H1 (cell line): ENCODE results near the gene CNTF. TPM values are rescaled to one million over a fixed set of nuclear protein-coding genes. Genes with fewer than 3 reads are reported as not detected.

ENCODE experiments used
- CTCF ChIA-PET: fragments of 300-600 bp; sonication (Branson Sonifier 250); formaldehyde crosslinking; loops from one replicate; lab custom pipeline; 2021; ENCODE audit not compliant: partially characterized antibody; lab: Charles Lee
- POLR2A ChIA-PET: fragments of 300-600 bp; sonication (Branson Sonifier 250); formaldehyde crosslinking; loops from one replicate; lab custom pipeline; 2021; ENCODE audit warnings: inconsistent platforms; ENCODE audit not compliant: partially characterized antibody; lab: Charles Lee
- DNase-seq, 2 experiments: peaks; one replicate each; pipeline versions ENCODE4 v3.0.0 to v3.0.0-alpha.2; 2010 to 2022; ENCODE audit warnings: low spot score in 2 of 2, low read depth in 1 of 2, mixed read lengths in 1 of 2
- FAIRE-seq: peaks from 2 replicates; lab custom pipeline; 2011; peaks lifted over from hg19 to GRCh38; lab: Jason Lieb, UNC
- H2AFZ ChIP-seq: 2 replicates; pipeline ENCODE4 v1.8.1; 2012; ENCODE audit warnings: low read length, inconsistent platforms
- H2AK5ac ChIP-seq: 2 replicates; pipeline ENCODE4 v1.6.1; 2013; ENCODE audit warnings: low read depth, low read length
- H2BK120ac ChIP-seq: replicated peaks from 2 replicates; pipeline ENCODE3; 2013; ENCODE audit warnings: low read depth, low read length, inconsistent platforms
- H2BK12ac ChIP-seq: 2 replicates; pipeline ENCODE4 v1.6.1; 2013; ENCODE audit warnings: low read depth, low read length
- H2BK15ac ChIP-seq: 2 replicates; pipeline ENCODE4 v1.6.1; 2013; ENCODE audit warnings: low read length
- H2BK20ac ChIP-seq: 2 replicates; pipeline ENCODE4 v1.6.1; 2013; ENCODE audit warnings: low read length
- H2BK5ac ChIP-seq: 2 replicates; pipeline ENCODE4 v1.6.1; 2013; ENCODE audit warnings: low read depth, low read length
- H3K14ac ChIP-seq: 2 replicates; pipeline ENCODE4 v1.6.1; 2013; ENCODE audit warnings: inconsistent platforms; ENCODE audit not compliant: insufficient read length
- H3K18ac ChIP-seq: 2 replicates; pipeline ENCODE4 v1.6.1; 2013; ENCODE audit warnings: low read length; ENCODE audit errors: extremely low read depth
- H3K23ac ChIP-seq: 2 replicates; pipeline ENCODE4 v1.6.1; 2013; ENCODE audit warnings: inconsistent platforms; ENCODE audit not compliant: insufficient read length
- H3K23me2 ChIP-seq: 2 replicates; pipeline ENCODE4 v1.6.1; 2013; ENCODE audit warnings: low read depth, low read length
- H3K27ac ChIP-seq: 2 replicates; pipeline ENCODE4 v1.6.1; 2011; ENCODE audit warnings: low read depth, low read length, inconsistent platforms
- H3K27me3 ChIP-seq, 4 experiments: replicated peaks in 1 of 4; 1 replicate in 1 of 4; 2 replicates in 3 of 4; pipeline versions ENCODE4 v1.6.1 to v1.8.1; 2011 to 2013; ENCODE audit warnings: low read length in 3 of 4, mild to moderate bottlenecking in 3 of 4, inconsistent platforms in 2 of 4, mixed read lengths in 2 of 4, moderate library complexity in 1 of 4; ENCODE audit not compliant: control insufficient read depth in 3 of 4, insufficient read depth in 3 of 4; ENCODE audit errors: extremely low read depth in 1 of 4
- H3K36me3 ChIP-seq, 4 experiments: 2 replicates each; pipeline versions ENCODE4 v1.6.1 to v1.8.1; 2011 to 2013; ENCODE audit warnings: mild to moderate bottlenecking in 4 of 4, low read length in 3 of 4, moderate library complexity in 2 of 4, control low read depth in 1 of 4, inconsistent platforms in 1 of 4; ENCODE audit not compliant: insufficient read depth in 4 of 4, control insufficient read depth in 2 of 4
- H3K4ac ChIP-seq: replicated peaks from 2 replicates; pipeline ENCODE3; 2013; ENCODE audit warnings: low read length, low read depth, mixed read lengths, inconsistent platforms; ENCODE audit not compliant: insufficient read length
- H3K4me1 ChIP-seq, 4 experiments: replicated peaks in 1 of 4; 1 replicate in 1 of 4; 2 replicates in 3 of 4; pipeline versions ENCODE4 v1.6.1 to v1.8.1; 2011 to 2013; ENCODE audit warnings: low read length in 3 of 4, inconsistent platforms in 2 of 4, mixed read lengths in 1 of 4; ENCODE audit not compliant: insufficient read depth in 4 of 4, control insufficient read depth in 3 of 4
- H3K4me2 ChIP-seq, 2 experiments: 2 replicates each; pipeline versions ENCODE4 v1.6.1 to v1.8.1; 2011 to 2013; ENCODE audit warnings: low read depth in 2 of 2, low read length in 2 of 2, control low read depth in 1 of 2, inconsistent platforms in 1 of 2, mild to moderate bottlenecking in 1 of 2; ENCODE audit not compliant: insufficient read depth in 1 of 2
- H3K4me3 ChIP-seq, 4 experiments: fragments of 200-600, 300-600 bp in 1 of 4; sonication (generic), shearing (Covaris generic), sonication (Bioruptor Twin) in 1 of 4; 2 replicates each; pipeline versions ENCODE4 v1.5.1 to v1.8.1; 2011 to 2016; ENCODE audit warnings: low read length in 4 of 4, low read depth in 3 of 4, control low read depth in 2 of 4, inconsistent platforms in 2 of 4, mild to moderate bottlenecking in 2 of 4, mixed read lengths in 1 of 4, moderate library complexity in 1 of 4; ENCODE audit not compliant: insufficient read depth in 2 of 4; ENCODE audit errors: extremely low read depth in 1 of 4
- H3K56ac ChIP-seq: replicated peaks from 2 replicates; pipeline ENCODE3; 2013; ENCODE audit warnings: low read depth, mild to moderate bottlenecking, mixed read lengths, low read length, inconsistent platforms; ENCODE audit not compliant: insufficient read length
- H3K79me1 ChIP-seq: 2 replicates; pipeline ENCODE4 v1.6.1; 2013; ENCODE audit warnings: low read depth, low read length, control low read depth
- H3K79me2 ChIP-seq, 2 experiments: 2 replicates each; pipeline versions ENCODE4 v1.6.1 to v1.8.1; 2012 to 2013; ENCODE audit warnings: low read length in 2 of 2, mild to moderate bottlenecking in 2 of 2, inconsistent platforms in 1 of 2; ENCODE audit not compliant: insufficient read depth in 2 of 2, control insufficient read depth in 1 of 2
- H3K9ac ChIP-seq, 4 experiments: replicated peaks in 1 of 4; 1 replicate in 1 of 4; 2 replicates in 3 of 4; pipeline versions ENCODE4 v1.6.1 to v1.8.1; 2011 to 2013; ENCODE audit warnings: low read depth in 3 of 4, low read length in 3 of 4, control low read depth in 2 of 4, mild to moderate bottlenecking in 2 of 4, moderate library complexity in 2 of 4, inconsistent platforms in 1 of 4; ENCODE audit errors: extremely low read depth in 1 of 4
- H3K9me3 ChIP-seq, 2 experiments: 2 replicates each; pipeline versions ENCODE4 v1.6.1 to v1.8.1; 2012 to 2013; ENCODE audit warnings: mild to moderate bottlenecking in 2 of 2, moderate library complexity in 2 of 2, control low read depth in 1 of 2, inconsistent platforms in 1 of 2, low read depth in 1 of 2, low read length in 1 of 2, mixed read lengths in 1 of 2; ENCODE audit not compliant: insufficient read depth in 2 of 2
- H4K20me1 ChIP-seq, 2 experiments: replicated peaks in 1 of 2; 2 replicates each; pipeline versions ENCODE3 to v1.8.1; 2011 to 2013; ENCODE audit warnings: inconsistent platforms in 2 of 2, low read length in 2 of 2, mild to moderate bottlenecking in 1 of 2; ENCODE audit not compliant: insufficient read depth in 2 of 2, control insufficient read depth in 1 of 2
- H4K5ac ChIP-seq: 2 replicates; pipeline ENCODE4 v1.6.1; 2013; ENCODE audit warnings: low read length, low read depth, mixed read lengths, inconsistent platforms; ENCODE audit not compliant: insufficient read length
- H4K8ac ChIP-seq: 2 replicates; pipeline ENCODE4 v1.8.0; 2013; ENCODE audit warnings: mild to moderate bottlenecking, moderate library complexity, low read length, inconsistent platforms; ENCODE audit not compliant: insufficient read depth; ENCODE audit errors: extremely low read depth
- H4K91ac ChIP-seq: replicated peaks from 2 replicates; pipeline ENCODE3; 2013; ENCODE audit warnings: low read length, mixed read lengths, inconsistent platforms; ENCODE audit not compliant: insufficient read length
- CEBPB ChIP-seq: IDR thresholded peaks from 2 replicates; pipeline ENCODE4 v1.6.1; 2012; ENCODE audit warnings: low read depth, low read length
- EP300 ChIP-seq, 2 experiments: IDR thresholded peaks; 1 replicate in 1 of 2; 2 replicates in 1 of 2; pipeline ENCODE4 v1.6.1; 2011 to 2012; ENCODE audit warnings: low read depth in 2 of 2, low read length in 2 of 2, mild to moderate bottlenecking in 2 of 2, borderline replicate concordance in 1 of 2, inconsistent platforms in 1 of 2, moderate library complexity in 1 of 2
- GABPA ChIP-seq: IDR thresholded peaks from 2 replicates; pipeline ENCODE4 v1.6.1; 2011; ENCODE audit warnings: mild to moderate bottlenecking, low read length, moderate library complexity, borderline replicate concordance; ENCODE audit not compliant: insufficient read depth
- GTF2F1 ChIP-seq: IDR thresholded peaks from 2 replicates; pipeline ENCODE4 v1.6.1; 2012; ENCODE audit warnings: low read depth, low read length, improper control_type of control experiment, borderline replicate concordance
- KDM1A ChIP-seq: fragments of 200-600, 300-600 bp; sonication (generic); IDR thresholded peaks from 2 replicates; pipeline ENCODE4 v1.7.1; 2016; ENCODE audit warnings: mild to moderate bottlenecking, low read length, borderline replicate concordance
- KDM4A ChIP-seq: IDR thresholded peaks from one replicate; pipeline ENCODE4 v1.7.1; 2012; ENCODE audit warnings: low read depth, mild to moderate bottlenecking, moderate library complexity, low read length, inconsistent platforms; ENCODE audit not compliant: severe bottlenecking
- RXRA ChIP-seq: IDR thresholded peaks from 2 replicates; pipeline ENCODE4 v1.6.1; 2011; ENCODE audit warnings: low read depth, mild to moderate bottlenecking, low read length, moderate library complexity; ENCODE audit not compliant: insufficient read depth
- SAP30 ChIP-seq: fragments of 300-600 bp; sonication (generic); IDR thresholded peaks from 2 replicates; pipeline ENCODE4 v1.7.1; 2012; ENCODE audit warnings: low read length, moderate library complexity, mild to moderate bottlenecking, inconsistent platforms; ENCODE audit not compliant: insufficient read depth, insufficient replicate concordance
- SUZ12 ChIP-seq: fragments of 200-600 bp; sonication (generic); IDR thresholded peaks from 2 replicates; pipeline ENCODE4 v1.6.1; 2012; ENCODE audit warnings: mild to moderate bottlenecking, inconsistent platforms, low read length, moderate library complexity, mixed read lengths
- TAF7 ChIP-seq: optimal IDR thresholded peaks from 2 replicates; pipeline ENCODE3; 2011; ENCODE audit warnings: low read depth, mild to moderate bottlenecking, inconsistent platforms, low read length, moderate library complexity, borderline replicate concordance
- WGBS, 2 experiments: shearing (Covaris generic) in 1 of 2; methylation state at CpG; one replicate each; pipeline versions ENCODE4 v1.1.6 to v1.1.7; 2013 to 2015; ENCODE audit warnings: low lambda C conversion rate in 2 of 2, mixed read lengths in 2 of 2, inconsistent platforms in 1 of 2, low coverage in 1 of 2, missing lambda C conversion rate in 1 of 2; ENCODE audit not compliant: insufficient replicate concordance in 2 of 2, insufficient coverage in 1 of 2, insufficient read length in 1 of 2; ENCODE audit errors: extremely low coverage in 1 of 2, missing lambda C conversion rate in 1 of 2; 5-methylcytosine and 5-hydroxymethylcytosine counted together
- polyA plus RNA-seq, 7 experiments: library from polyadenylated mRNA; depleted of rRNA in 3 of 7; stranded (reverse) in 5 of 7; unstranded in 2 of 7; fragments of >200 nt in 5 of 7; fragments of 200-250 nt in 2 of 7; gene quantifications; 1 replicate in 5 of 7; 2 replicates in 1 of 7; 4 replicates in 1 of 7; pipeline versions ENCODE4 v1.2.1 to v1.2.3, GENCODE V29; 2011 to 2013; ENCODE audit warnings: missing spikeins in 2 of 7, mixed read lengths in 2 of 7
- total RNA-seq: library from RNA; stranded (reverse); fragmentation: NEBNext Ultra II Directional; extraction: Animal tissue kit (Norgen Biotek cat#: 25700); gene quantifications from 2 replicates; pipeline ENCODE4 v1.2.1, GENCODE V29; 2021

The CNTF gene
- total and polyA plus RNA-seq, 2 of the 8 experiments (the other 6 are each of a cell fraction or from before 2014, with no cell fraction given), result 0.41 to 1.5 TPM

- no peak overlapping the region for H4K5ac ChIP-seq
- H3K9ac ChIP-seq, result no peak overlapping the region
- H4K20me1 ChIP-seq, result peaks cover 3 to 10% of the 10 kb centered on the region in 2 experiments
- H2BK15ac ChIP-seq, result no peak overlapping the region
- no peaks in the 10 kb centered on the region for H3K27me3 ChIP-seq
- no peak overlapping the region for H2AFZ ChIP-seq
- no peaks in the 10 kb centered on the region; the same call in 1 of the 2 replicates for H3K79me1 ChIP-seq
- H4K91ac ChIP-seq, result no peak overlapping the region
- no peak overlapping the region for H3K56ac ChIP-seq
- peaks cover 8 to 38% (median 27%) of the 10 kb centered on the region in 4 experiments for H3K36me3 ChIP-seq
- H2BK5ac ChIP-seq, result no peak overlapping the region
- FAIRE-seq, result no peak
- H3K4ac ChIP-seq, result no peak overlapping the region
- no peak overlapping the region for H2BK120ac ChIP-seq
- DNase-seq, result no peak
- no peaks in the 10 kb centered on the region for H3K9me3 ChIP-seq
- H3K14ac ChIP-seq, result no peak overlapping the region
- peaks cover 6 to 59% of the 10 kb centered on the region in 2 experiments; a peak in 3 of 4 replicates for H3K79me2 ChIP-seq
- no peak overlapping the region for H3K4me3 ChIP-seq
- H3K23ac ChIP-seq, result no peak overlapping the region
- CTCF ChIA-PET, result interaction anchor here (0.9 kb wide), 2 partner anchors 9 to 528 kb away, joined by 3 read pairs; no protein-coding TSS in a partner anchor
- no peak overlapping the region for H2AK5ac ChIP-seq
- no peaks in the 10 kb centered on the region for H3K4me1 ChIP-seq
- no peak overlapping the region for H3K27ac ChIP-seq
- WGBS, 2 experiments, result 99% methylated on average over 5 of the region's 5 CpGs; no CpG with 5 or more reads in 1 of the 2 experiments
- H2BK12ac ChIP-seq, result no peak overlapping the region
- POLR2A ChIA-PET, result no interaction called here
- no peak for TF ChIP-seq SAP30
- TF ChIP-seq KDM1A, result no peak
- TF ChIP-seq KDM4A, result no peak
- TF ChIP-seq GABPA, result no peak
- no peak for TF ChIP-seq EP300 (IDR thresholded peaks at IDR 0.05; ENCODE audit: borderline replicate concordance in 1 of 2, low read depth in 2 of 2, low read length in 2 of 2)
- no peak for TF ChIP-seq SUZ12
- TF ChIP-seq GTF2F1, result no peak
- TF ChIP-seq TAF7, result no peak
- no peak for TF ChIP-seq CEBPB
- TF ChIP-seq RXRA, result no peak
- no peak overlapping the region for H4K8ac ChIP-seq
- no peak overlapping the region for H3K18ac ChIP-seq
- H3K23me2 ChIP-seq, result no peaks in the 10 kb centered on the region
- no peak overlapping the region for H3K4me2 ChIP-seq
- no peak overlapping the region for H2BK20ac ChIP-seq
Measured at GRCh38 chr11:58608331-58608730, 14.1 kb upstream of the CNTF start.
